Endodermal cell (in vitro differentiated cells): ENCODE data around the gene PNISR. TPM values are rescaled to one million over a fixed set of nuclear protein-coding genes. Genes with fewer than 3 reads are reported as not detected.

Experiments used
- DNase-seq: peaks from one replicate; pipeline ENCODE4 v3.0.0-alpha.2; 2017
- H3K27ac ChIP-seq: 2 replicates; pipeline ENCODE4 v1.5.1; 2013; ENCODE audit warnings: mild to moderate bottlenecking, low read depth, low read length, moderate library complexity
- H3K27me3 ChIP-seq: 2 replicates; pipeline ENCODE4 v1.6.1; 2013; ENCODE audit warnings: mild to moderate bottlenecking, low read length, moderate library complexity; ENCODE audit not compliant: insufficient read depth, control insufficient read depth, poor library complexity, severe bottlenecking
- H3K36me3 ChIP-seq: 2 replicates; pipeline ENCODE4 v1.7.0; 2013; ENCODE audit warnings: mild to moderate bottlenecking, low read length, moderate library complexity; ENCODE audit not compliant: control insufficient read depth, insufficient read depth
- H3K4me1 ChIP-seq: one replicate; pipeline ENCODE4 v1.7.0; 2013; ENCODE audit warnings: low read length; ENCODE audit not compliant: control insufficient read depth, insufficient read depth
- H3K4me3 ChIP-seq: 2 replicates; pipeline ENCODE4 v1.5.1; 2013; ENCODE audit warnings: mild to moderate bottlenecking, low read length, moderate library complexity
- H3K9ac ChIP-seq: 2 replicates; pipeline ENCODE4 v1.6.1; 2013; ENCODE audit warnings: mild to moderate bottlenecking, low read length, moderate library complexity; ENCODE audit not compliant: poor library complexity, severe bottlenecking; ENCODE audit errors: extremely low read depth
- H3K9me3 ChIP-seq: 2 replicates; pipeline ENCODE4 v1.6.1; 2013; ENCODE audit warnings: mild to moderate bottlenecking, low read length, moderate library complexity; ENCODE audit not compliant: control insufficient read depth
- H3K27ac Mint-ChIP-seq: 2 replicates; pipeline ENCODE4 v1.8.0; 2020; ENCODE audit warnings: mixed read lengths
- H3K27me3 Mint-ChIP-seq: 2 replicates; pipeline ENCODE4 v1.8.0; 2021; ENCODE audit warnings: mild to moderate bottlenecking, mixed read lengths; ENCODE audit not compliant: insufficient read depth
- H3K36me3 Mint-ChIP-seq: 2 replicates; pipeline ENCODE4 v1.8.0; 2020; ENCODE audit warnings: low read depth, mixed read lengths
- H3K4me1 Mint-ChIP-seq: 2 replicates; pipeline ENCODE4 v1.8.0; 2020; ENCODE audit warnings: mixed read lengths
- H3K4me3 Mint-ChIP-seq: 2 replicates; pipeline ENCODE4 v1.8.0; 2020; ENCODE audit warnings: mild to moderate bottlenecking, moderate library complexity, mixed read lengths
- H3K9me3 Mint-ChIP-seq: 2 replicates; pipeline ENCODE4 v1.8.0; 2020; ENCODE audit warnings: mild to moderate bottlenecking, mixed read lengths
- WGBS, 2 experiments: methylation state at CpG; one replicate each; pipeline versions ENCODE4 v1.1.5 to v1.1.7; 2013; ENCODE audit warnings: missing lambda C conversion rate in 2 of 2, mixed read lengths in 1 of 2; ENCODE audit not compliant: insufficient coverage in 1 of 2, insufficient read length in 1 of 2; 5-methylcytosine and 5-hydroxymethylcytosine counted together
- total RNA-seq, 2 donors: library from RNA; stranded (reverse); fragmentation: NEBNext Ultra II Directional in 1 of 2; extraction: Animal tissue kit (Norgen Biotek cat#: 25700) in 1 of 2; gene quantifications; 2 replicates in 1 of 2; 3 replicates in 1 of 2; pipeline ENCODE4 v1.2.1, GENCODE V29; 2021
- TF ChIP-seq, protein P1 (sequence below): fragments of 200-600 bp; sonication (generic); conservative IDR thresholded peaks from 2 replicates; pipeline ENCODE4 v1.5.0; 2021; ENCODE audit warnings: antibody characterized with exemption, mild to moderate bottlenecking

The PNISR gene
- total RNA-seq, 2 donors from 2014 or later = 150 to 197 TPM

DNA sequence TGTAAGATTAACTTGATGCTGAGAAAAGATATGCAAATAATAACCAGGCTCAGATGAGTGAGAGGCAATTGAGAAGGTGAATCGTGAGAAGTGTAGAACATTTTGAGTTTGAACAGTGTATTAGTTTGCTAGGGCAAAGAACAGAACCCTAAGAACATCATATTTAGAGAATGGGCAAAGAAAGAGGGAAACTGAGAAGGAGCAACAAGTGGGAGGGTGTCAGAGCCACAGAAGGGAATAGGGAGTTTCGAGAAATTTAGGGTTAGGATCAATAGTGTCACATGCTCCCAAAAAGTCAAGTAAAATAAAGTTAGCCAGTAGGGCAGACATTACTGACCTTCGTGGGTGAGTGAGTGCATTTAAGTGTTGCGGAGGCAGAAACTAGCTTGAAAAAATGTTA lies 70.1 kb downstream of the PNISR start:
- no peaks in the 10 kb centered on the region for H3K9me3 ChIP-seq
- TF ChIP-seq, protein P1, sequence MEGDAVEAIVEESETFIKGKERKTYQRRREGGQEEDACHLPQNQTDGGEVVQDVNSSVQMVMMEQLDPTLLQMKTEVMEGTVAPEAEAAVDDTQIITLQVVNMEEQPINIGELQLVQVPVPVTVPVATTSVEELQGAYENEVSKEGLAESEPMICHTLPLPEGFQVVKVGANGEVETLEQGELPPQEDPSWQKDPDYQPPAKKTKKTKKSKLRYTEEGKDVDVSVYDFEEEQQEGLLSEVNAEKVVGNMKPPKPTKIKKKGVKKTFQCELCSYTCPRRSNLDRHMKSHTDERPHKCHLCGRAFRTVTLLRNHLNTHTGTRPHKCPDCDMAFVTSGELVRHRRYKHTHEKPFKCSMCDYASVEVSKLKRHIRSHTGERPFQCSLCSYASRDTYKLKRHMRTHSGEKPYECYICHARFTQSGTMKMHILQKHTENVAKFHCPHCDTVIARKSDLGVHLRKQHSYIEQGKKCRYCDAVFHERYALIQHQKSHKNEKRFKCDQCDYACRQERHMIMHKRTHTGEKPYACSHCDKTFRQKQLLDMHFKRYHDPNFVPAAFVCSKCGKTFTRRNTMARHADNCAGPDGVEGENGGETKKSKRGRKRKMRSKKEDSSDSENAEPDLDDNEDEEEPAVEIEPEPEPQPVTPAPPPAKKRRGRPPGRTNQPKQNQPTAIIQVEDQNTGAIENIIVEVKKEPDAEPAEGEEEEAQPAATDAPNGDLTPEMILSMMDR = no peak
- no peak overlapping the region for H3K4me3 Mint-ChIP-seq
- 58 to 71% methylated on average over 4 of the region's 4 CpGs for WGBS, 2 experiments
- no peaks in the 10 kb centered on the region for H3K9me3 Mint-ChIP-seq
- no peak overlapping the region for H3K9ac ChIP-seq
- no peak overlapping the region for H3K27ac ChIP-seq
- H3K27me3 ChIP-seq = peaks cover 17% of the 10 kb centered on the region
- no peaks in the 10 kb centered on the region for H3K36me3 ChIP-seq
- no peak overlapping the region for H3K27ac Mint-ChIP-seq
- no peaks in the 10 kb centered on the region for H3K36me3 Mint-ChIP-seq
- peaks cover 30% of the 10 kb centered on the region for H3K27me3 Mint-ChIP-seq
- DNase-seq = no peak
- no peak overlapping the region for H3K4me3 ChIP-seq
- H3K4me1 Mint-ChIP-seq = peaks cover 3% of the 10 kb centered on the region
- H3K4me1 ChIP-seq = no peaks in the 10 kb centered on the region

DNA sequence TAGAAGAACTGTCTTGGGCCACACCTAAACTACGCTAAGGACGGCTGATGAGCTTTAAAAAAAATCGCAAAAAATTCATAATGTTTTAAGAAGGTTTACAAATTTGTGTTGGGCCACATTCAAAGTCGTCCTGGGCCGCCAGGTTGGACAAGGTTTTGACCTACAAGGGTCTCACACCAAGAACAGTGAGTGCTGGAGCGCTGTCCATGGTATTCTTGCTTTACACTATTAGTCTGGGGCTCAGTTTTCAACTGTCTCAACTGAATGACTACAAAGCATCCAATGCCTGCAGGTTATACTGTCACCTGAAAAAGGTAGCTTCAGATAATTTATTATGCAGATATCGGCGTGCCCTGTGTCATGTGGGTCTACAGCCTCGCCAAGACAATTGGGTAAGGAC lies 72.0 kb downstream of the PNISR start:
- Histone ChIP-seq H3K4me3 (no peak overlapping the region), H3K27ac (no peak overlapping the region), H3K36me3 (no peaks in the 10 kb centered on the region), H3K4me1 (no peaks in the 10 kb centered on the region), H3K27me3 (peaks cover 18% of the 10 kb centered on the region), H3K9me3 (no peaks in the 10 kb centered on the region), H3K9ac (no peak overlapping the region)
- Mint-ChIP-seq H3K27me3 (peaks cover 30% of the 10 kb centered on the region), H3K4me3 (no peak overlapping the region), H3K4me1 (peaks cover 9% of the 10 kb centered on the region), H3K36me3 (no peaks in the 10 kb centered on the region), H3K9me3 (no peaks in the 10 kb centered on the region), H3K27ac (no peak overlapping the region)
- TF ChIP-seq, protein P1 = no peak
- WGBS, 2 experiments = 81 to 84% methylated on average over 9 of the region's 9 CpGs
- DNase-seq = peak; percentile 77

DNA sequence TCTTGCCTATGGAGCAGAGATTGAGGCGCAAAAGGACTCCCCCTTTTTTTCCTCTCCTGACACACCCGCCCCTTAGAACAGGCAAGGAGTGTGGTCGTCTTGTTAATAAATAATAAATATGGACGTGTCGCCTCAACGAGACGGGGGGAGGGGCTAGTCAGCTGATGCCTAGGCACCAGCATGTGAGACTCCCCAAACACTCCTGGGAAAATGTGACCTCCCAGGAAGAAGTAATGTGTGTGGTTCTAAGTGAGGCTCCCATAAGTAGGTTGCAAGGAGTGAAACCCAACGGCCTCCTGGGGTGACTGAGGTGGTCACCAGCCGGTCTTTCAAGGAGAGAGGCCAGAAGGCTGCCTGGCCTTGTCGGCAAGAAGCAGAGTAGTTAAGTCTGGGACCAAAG lies 74.5 kb downstream of the PNISR start:
- TF ChIP-seq, protein P1 = no peak
- peak; percentile 56 for DNase-seq
- Histone ChIP-seq H3K36me3 (no peaks in the 10 kb centered on the region), H3K9ac (no peak overlapping the region), H3K9me3 (no peaks in the 10 kb centered on the region), H3K4me3 (peak overlapping the region; percentile 84), H3K27me3 (peaks cover 18% of the 10 kb centered on the region), H3K4me1 (no peaks in the 10 kb centered on the region), H3K27ac (no peak overlapping the region)
- peaks cover 18% of the 10 kb centered on the region for H3K4me1 Mint-ChIP-seq
- peaks cover 19% of the 10 kb centered on the region for H3K27me3 Mint-ChIP-seq
- H3K27ac Mint-ChIP-seq = no peak overlapping the region
- no peaks in the 10 kb centered on the region for H3K9me3 Mint-ChIP-seq
- peak overlapping the region; percentile 72 for H3K4me3 Mint-ChIP-seq
- no peaks in the 10 kb centered on the region for H3K36me3 Mint-ChIP-seq
- WGBS, 2 experiments = 65 to 71% methylated on average over 7 to 10 of the region's 10 CpGs
